Neural cell (in vitro differentiated cells): ENCODE results near the gene PFDN6. TPM values are rescaled to one million over a fixed set of nuclear protein-coding genes. Genes with fewer than 3 reads are reported as not detected.
A peak's percentile ranks its signal among the peaks of the same experiment; 100 is the strongest.

ENCODE experiments used
- H2AFZ ChIP-seq: fragments of 200-600, 300-800 bp; sonication (generic), shearing (Covaris generic); 2 replicates; pipeline ENCODE4 v1.6.0; 2014; ENCODE audit warnings: low read depth, mild to moderate bottlenecking, antibody characterized with exemption, low read length, moderate library complexity
- H3F3A ChIP-seq: fragments of 200-600 bp; shearing (Covaris generic); 2 replicates; pipeline ENCODE4 v1.6.1; 2016; ENCODE audit warnings: mild to moderate bottlenecking, moderate library complexity, mixed read lengths, antibody characterized with exemption, low read length; ENCODE audit not compliant: insufficient read depth, poor library complexity, severe bottlenecking
- H3K27ac ChIP-seq: fragments of 200-600, 300-800 bp; sonication (generic), shearing (Covaris generic); 2 replicates; pipeline ENCODE4 v1.5.1; 2014; ENCODE audit warnings: mild to moderate bottlenecking, low read length, moderate library complexity
- H3K27me3 ChIP-seq: fragments of 300-800, 200-600 bp; sonication (generic), shearing (Covaris generic); 2 replicates; pipeline ENCODE4 v1.6.0; 2014; ENCODE audit warnings: mild to moderate bottlenecking, low read depth, low read length, moderate library complexity; ENCODE audit not compliant: insufficient read depth
- H3K36me3 ChIP-seq: fragments of 300-800, 200-600 bp; sonication (generic), shearing (Covaris generic); 2 replicates; pipeline ENCODE4 v1.5.1; 2014; ENCODE audit warnings: mild to moderate bottlenecking, antibody characterized with exemption, low read length, moderate library complexity; ENCODE audit not compliant: insufficient read depth
- H3K4me2 ChIP-seq: fragments of 300-800, 200-600 bp; sonication (generic), shearing (Covaris generic); 2 replicates; pipeline ENCODE4 v1.6.0; 2014; ENCODE audit warnings: mild to moderate bottlenecking, low read length
- H3K4me3 ChIP-seq: fragments of 300-800, 200-600 bp; sonication (generic), shearing (Covaris generic); 2 replicates; pipeline ENCODE4 v1.5.1; 2014; ENCODE audit warnings: mild to moderate bottlenecking, low read length, moderate library complexity
- H3K79me2 ChIP-seq: fragments of 200-600 bp; shearing (Covaris generic); replicated peaks from 2 replicates; pipeline ENCODE4 v1.6.0; 2014; ENCODE audit warnings: mild to moderate bottlenecking, low read length, moderate library complexity; ENCODE audit not compliant: insufficient read depth
- H3K9ac ChIP-seq: fragments of 300-800, 200-600 bp; sonication (generic), shearing (Covaris generic); 2 replicates; pipeline ENCODE4 v1.6.1; 2016; ENCODE audit warnings: mild to moderate bottlenecking, low read length, mixed read lengths
- H3K9me2 ChIP-seq: fragments of 200-600 bp; shearing (Covaris generic); 2 replicates; pipeline ENCODE4 v1.6.1; 2016; ENCODE audit warnings: mild to moderate bottlenecking, low read length, mixed read lengths; ENCODE audit not compliant: insufficient read depth
- H3K9me3 ChIP-seq: fragments of 200-600, 300-800 bp; sonication (generic), shearing (Covaris generic); 2 replicates; pipeline ENCODE4 v1.6.1; 2016; ENCODE audit warnings: mild to moderate bottlenecking, mixed run types, low read length, moderate library complexity, mixed read lengths
- H4K20me1 ChIP-seq: fragments of 200-600 bp; shearing (Covaris generic); 2 replicates; pipeline ENCODE4 v1.6.1; 2016; ENCODE audit warnings: mild to moderate bottlenecking, mixed run types; ENCODE audit not compliant: insufficient read depth
- CTCF ChIP-seq: fragments of 450-650 bp; IDR thresholded peaks from 2 replicates; pipeline ENCODE4 v1.5.1; 2014; ENCODE audit warnings: antibody characterized with exemption, mild to moderate bottlenecking, moderate library complexity; ENCODE audit not compliant: poor library complexity, severe bottlenecking
- EP300 ChIP-seq: fragments of 450-650 bp; conservative IDR thresholded peaks from 2 replicates; pipeline ENCODE4 v1.6.1; 2014; ENCODE audit warnings: antibody characterized with exemption, mild to moderate bottlenecking, moderate library complexity; ENCODE audit not compliant: poor library complexity, severe bottlenecking
- EZH2 ChIP-seq: fragments of 200-600, 300-800 bp; shearing (Covaris generic), sonication (generic); IDR thresholded peaks from 2 replicates; pipeline ENCODE4 v1.6.1; 2014; ENCODE audit warnings: antibody characterized with exemption, low read length, borderline replicate concordance, mild to moderate bottlenecking; ENCODE audit not compliant: insufficient read depth, poor library complexity, severe bottlenecking
- MXI1 ChIP-seq: fragments of 450-650 bp; conservative IDR thresholded peaks from 2 replicates; pipeline ENCODE4 v1.6.1; 2014; ENCODE audit warnings: antibody characterized with exemption, mild to moderate bottlenecking; ENCODE audit not compliant: poor library complexity, severe bottlenecking
- POLR2AphosphoS5 ChIP-seq: IDR thresholded peaks from 2 replicates; pipeline ENCODE4 v1.6.1; 2012
- RAD21 ChIP-seq: fragments of 450-650 bp; conservative IDR thresholded peaks from 2 replicates; pipeline ENCODE4 v1.6.1; 2014; ENCODE audit warnings: antibody characterized with exemption, mild to moderate bottlenecking, moderate library complexity
- REST ChIP-seq: IDR thresholded peaks from 2 replicates; pipeline ENCODE4 v1.6.1; 2012; ENCODE audit warnings: borderline replicate concordance
- SMC3 ChIP-seq: fragments of 450-650 bp; conservative IDR thresholded peaks from 2 replicates; pipeline ENCODE4 v1.6.1; 2014; ENCODE audit warnings: antibody characterized with exemption, mild to moderate bottlenecking, moderate library complexity; ENCODE audit not compliant: poor library complexity
- TAF1 ChIP-seq: IDR thresholded peaks from 2 replicates; pipeline ENCODE4 v1.6.1; 2012; ENCODE audit warnings: low read depth
- polyA plus RNA-seq: library from polyadenylated mRNA; depleted of rRNA; stranded (reverse); fragments of >200 nt; gene quantifications from 2 replicates; pipeline ENCODE4 v1.2.3, GENCODE V29; 2014

Gene PFDN6
- polyA plus RNA-seq, 1 donor from 2014 or later, result 109 TPM

GRCh38 chr6:33247977-33248642 lies 41.3 kb upstream of the PFDN6 start (continued):
- TF ChIP-seq EZH2, result no peak
- peak; percentile 96 for TF ChIP-seq RAD21

- no peaks in the 10 kb centered on the region for H4K20me1 ChIP-seq
- H2AFZ ChIP-seq, result peak overlapping the region; percentile 91
- no peaks in the 10 kb centered on the region for H3K36me3 ChIP-seq
- H3K79me2 ChIP-seq, result no peaks in the 10 kb centered on the region
- peaks cover 5% of the 10 kb centered on the region for H3F3A ChIP-seq
- H3K9ac ChIP-seq, result peak overlapping the region; percentile 73
- no peaks in the 10 kb centered on the region for H3K27me3 ChIP-seq
- H3K9me2 ChIP-seq, result no peaks in the 10 kb centered on the region
- no peaks in the 10 kb centered on the region for H3K9me3 ChIP-seq
- TF ChIP-seq RAD21 (no peak), SMC3 (peak; percentile 56), MXI1 (peak; percentile 29)
- H3K4me2 ChIP-seq, result peak overlapping the region; percentile 98
- peak overlapping the region; percentile 72 for H3K4me3 ChIP-seq
- H3K27ac ChIP-seq, result peak overlapping the region; percentile 72
These were observed 40.8 kb upstream of the PFDN6 start for GRCh38 chr6:33248643-33248931.

GRCh38 chr6:33248932-33249731 lies 40.3 kb upstream of the PFDN6 start:
- Histone ChIP-seq H3K36me3 (no peaks in the 10 kb centered on the region), H3K27ac (peak overlapping the region; percentile 76), H3K27me3 (no peaks in the 10 kb centered on the region), H3F3A (peaks cover 5% of the 10 kb centered on the region), H3K4me3 (peak overlapping the region; percentile 72), H2AFZ (peak overlapping the region; percentile 91), H3K79me2 (no peaks in the 10 kb centered on the region), H3K9ac (peak overlapping the region; percentile 73), H3K9me3 (no peaks in the 10 kb centered on the region), H3K9me2 (no peaks in the 10 kb centered on the region), H3K4me2 (peak overlapping the region; percentile 98), H4K20me1 (no peaks in the 10 kb centered on the region)
- TF ChIP-seq RAD21 (peak; percentile 45), SMC3 (peak; percentile 44), EP300 (no peak), TAF1 (no peak), POLR2AphosphoS5 (peak; percentile 60), CTCF (peak; percentile 54), MXI1 (peak; percentile 33), EZH2 (no peak), REST (peak; percentile 68)
